ENCODE results near the gene CORO6. TPM values are rescaled to one million over a fixed set of nuclear protein-coding genes. Genes with fewer than 3 reads are reported as not detected.

The CORO6 gene
- total RNA-seq, 4 donors from 2014 or later: 12.2 to 37.4 (median 13.9) TPM

DNA sequence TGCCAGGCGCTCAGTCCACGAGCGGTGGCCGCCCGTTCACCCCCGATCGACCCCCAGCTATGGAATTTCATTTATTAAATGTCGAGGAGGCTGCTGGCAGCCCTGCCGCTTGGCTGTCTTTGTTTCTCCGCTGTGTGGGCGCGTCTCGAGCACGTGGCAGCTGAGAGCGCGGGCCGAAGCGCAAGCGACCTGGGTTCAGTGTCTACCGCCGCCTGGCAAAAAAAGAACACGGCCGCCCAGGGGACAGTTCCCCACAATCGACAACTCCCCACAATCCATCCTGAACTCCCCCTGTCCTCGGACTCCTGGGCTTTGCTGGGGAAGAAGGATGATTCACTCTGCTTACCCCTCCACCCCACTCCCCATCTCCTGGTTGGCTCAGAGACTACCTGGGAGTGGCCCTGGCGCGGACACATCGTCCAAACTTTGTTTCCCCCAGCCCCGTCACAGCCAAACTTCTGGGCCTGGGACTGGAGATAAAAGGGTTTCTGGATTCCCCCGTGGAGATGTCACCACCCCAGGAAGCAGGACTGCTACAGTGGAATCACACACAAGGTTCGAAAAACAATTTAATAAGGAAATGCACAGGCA lies 31.5 kb downstream of the CORO6 start:
- intact Hi-C loops (cut with DNase I; ENCODE audit: low total_unique reads) (no loop called here), in situ Hi-C loops (cut with MboI; ENCODE audit: low pct_ligation_motif_present in 1 of 4, low pct_unique_long_range_greater_than_20kb in 1 of 4, low sequenced_read_pairs in 3 of 4) (no loop called here)
- Histone ChIP-seq H3K4me1 (peaks cover 40 to 63% (median 56%) of the 10 kb centered on the region in 4 donors), H3K27ac (peak overlapping the region; percentile 85 to 93 (median 90)), H3K9me3 (no peaks in the 10 kb centered on the region), H3K27me3 (no peaks in the 10 kb centered on the region), H3K4me3 (peak overlapping the region in 2 of 4 donors; percentile 8 to 30), H3K36me3 (no peaks in the 10 kb centered on the region)
- WGBS, 2 donors (ENCODE audit: low coverage in 1 of 2): 10 to 28% methylated on average over 2 to 28 of the region's 31 CpGs
- peak; percentile 42 for DNase-seq
- TF ChIP-seq EP300 (IDR thresholded peaks at IDR 0.05; ENCODE audit: low read depth) (no peak), POLR2AphosphoS5 (IDR thresholded peaks at IDR 0.05) (no peak), POLR2A (IDR thresholded peaks at IDR 0.05) (no peak)
- TF ChIP-seq, protein P1, sequence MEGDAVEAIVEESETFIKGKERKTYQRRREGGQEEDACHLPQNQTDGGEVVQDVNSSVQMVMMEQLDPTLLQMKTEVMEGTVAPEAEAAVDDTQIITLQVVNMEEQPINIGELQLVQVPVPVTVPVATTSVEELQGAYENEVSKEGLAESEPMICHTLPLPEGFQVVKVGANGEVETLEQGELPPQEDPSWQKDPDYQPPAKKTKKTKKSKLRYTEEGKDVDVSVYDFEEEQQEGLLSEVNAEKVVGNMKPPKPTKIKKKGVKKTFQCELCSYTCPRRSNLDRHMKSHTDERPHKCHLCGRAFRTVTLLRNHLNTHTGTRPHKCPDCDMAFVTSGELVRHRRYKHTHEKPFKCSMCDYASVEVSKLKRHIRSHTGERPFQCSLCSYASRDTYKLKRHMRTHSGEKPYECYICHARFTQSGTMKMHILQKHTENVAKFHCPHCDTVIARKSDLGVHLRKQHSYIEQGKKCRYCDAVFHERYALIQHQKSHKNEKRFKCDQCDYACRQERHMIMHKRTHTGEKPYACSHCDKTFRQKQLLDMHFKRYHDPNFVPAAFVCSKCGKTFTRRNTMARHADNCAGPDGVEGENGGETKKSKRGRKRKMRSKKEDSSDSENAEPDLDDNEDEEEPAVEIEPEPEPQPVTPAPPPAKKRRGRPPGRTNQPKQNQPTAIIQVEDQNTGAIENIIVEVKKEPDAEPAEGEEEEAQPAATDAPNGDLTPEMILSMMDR (IDR thresholded peaks at IDR 0.05): no peak

DNA sequence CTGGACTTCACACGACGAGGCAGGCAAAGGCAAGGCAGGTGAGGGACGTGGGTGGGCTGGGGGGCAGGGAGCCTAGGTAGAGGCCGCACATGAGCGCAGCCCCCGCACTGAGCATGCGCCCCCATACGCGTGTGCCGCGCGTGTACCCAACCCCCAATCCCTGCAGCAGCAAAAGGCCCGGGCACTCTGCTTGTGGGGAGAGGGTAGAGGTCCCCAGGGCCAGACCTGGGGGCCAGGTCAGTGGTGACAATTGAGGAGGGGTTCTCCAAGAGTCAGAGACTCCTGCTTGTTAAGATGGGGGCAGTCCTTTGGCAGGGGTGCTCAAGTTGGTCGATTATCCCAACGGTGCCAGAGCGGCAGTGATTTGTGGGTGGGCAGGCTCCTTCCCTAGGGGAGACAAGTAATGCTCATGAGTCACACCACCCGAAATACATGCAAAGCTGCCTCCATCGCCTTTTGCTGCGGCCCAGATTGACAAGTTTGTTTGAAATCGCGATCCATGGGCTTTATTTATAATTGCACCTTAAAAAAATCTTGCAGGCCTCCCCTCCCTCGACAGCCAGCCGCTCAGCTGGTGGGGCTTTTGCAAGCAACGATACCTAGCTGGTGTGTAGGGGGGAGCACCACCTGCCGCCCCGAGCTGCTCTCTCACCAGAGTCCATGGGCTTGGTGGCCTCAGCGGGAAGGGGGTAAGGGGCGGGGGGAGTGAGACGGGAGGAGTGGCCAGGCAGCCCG lies 32.1 kb downstream of the CORO6 start:
- Histone ChIP-seq H3K36me3 (no peaks in the 10 kb centered on the region), H3K4me1 (peaks cover 40 to 63% (median 56%) of the 10 kb centered on the region in 4 donors), H3K27ac (peak overlapping the region; percentile 85 to 93 (median 90)), H3K4me3 (peak overlapping the region in 2 of 4 donors; percentile 46 to 57), H3K9me3 (no peaks in the 10 kb centered on the region), H3K27me3 (no peaks in the 10 kb centered on the region)
- TF ChIP-seq POLR2A (IDR thresholded peaks at IDR 0.05) (no peak), POLR2AphosphoS5 (IDR thresholded peaks at IDR 0.05) (no peak), EP300 (IDR thresholded peaks at IDR 0.05; ENCODE audit: low read depth) (no peak)
- TF ChIP-seq, protein P1 (IDR thresholded peaks at IDR 0.05): no peak
- intact Hi-C loops (cut with DNase I; ENCODE audit: low total_unique reads) (no loop called here), in situ Hi-C loops (cut with MboI; ENCODE audit: low pct_ligation_motif_present in 1 of 4, low pct_unique_long_range_greater_than_20kb in 1 of 4, low sequenced_read_pairs in 3 of 4) (no loop called here)
- DNase-seq: peak; percentile 18
- 56% methylated on average over 25 of the region's 30 CpGs; no CpG with 5 or more reads in 1 of the 2 donors for whole genome bisulfite sequencing, 2 donors (ENCODE audit: low coverage in 1 of 2)

- Histone ChIP-seq H3K4me3 (peak within 1 kb of the TSS; percentile 69 to 87 (median 84)), H3K27me3 (no peaks in the 10 kb centered on the region), H3K9me3 (no peaks in the 10 kb centered on the region), H3K36me3 (no peaks in the 10 kb centered on the region), H3K4me1 (peaks cover 40 to 63% (median 59%) of the 10 kb centered on the region in 4 donors), H3K27ac (peak within 1 kb of the TSS; percentile 85 to 93 (median 90))
- TF ChIP-seq, protein P1 (IDR thresholded peaks at IDR 0.05): no peak
- peak in 2 of 3 donors; percentile 60 to 70 for TF ChIP-seq POLR2AphosphoS5 (IDR thresholded peaks at IDR 0.05)
- TF ChIP-seq EP300 (IDR thresholded peaks at IDR 0.05; ENCODE audit: low read depth): no peak
- peak; percentile 31 for TF ChIP-seq POLR2A (IDR thresholded peaks at IDR 0.05)
- intact Hi-C loops (cut with DNase I; ENCODE audit: low total_unique reads): no loop called here
- WGBS, 2 donors (ENCODE audit: low coverage in 1 of 2): 7% methylated on average over 23 of the region's 70 CpGs; no CpG with 5 or more reads in 1 of the 2 donors
- in situ Hi-C loops (cut with MboI; ENCODE audit: low pct_ligation_motif_present in 1 of 4, low pct_unique_long_range_greater_than_20kb in 1 of 4, low sequenced_read_pairs in 3 of 4): no loop called here
- peak; percentile 90 for DNase-seq
Measured at GRCh38 chr17:29589524-29590410, 32.9 kb downstream of the CORO6 start, which contains the start of gene GIT1. TSS of gene GIT1 (minus strand) at chr17:29589648. CDS start at chr17:29589378, 270 bp downstream.

Data from transverse colon (tissue), 4 donors.